ENCODE measurements around the gene OSBPL6. TPM values are rescaled to one million over a fixed set of nuclear protein-coding genes. Genes with fewer than 3 reads are reported as not detected.

Gene OSBPL6
- total RNA-seq, 1 experiment from 2014 or later: 4.6 TPM

- Histone ChIP-seq H2BK20ac (ENCODE audit: low read depth, low read length, poor library complexity, severe bottlenecking) (no peak overlapping the region), H2BK5ac (ENCODE audit: insufficient read length, low read length) (no peak overlapping the region), H4K8ac (replicated peaks; ENCODE audit: insufficient read length, low read depth, low read length) (no peak overlapping the region), H4K91ac (ENCODE audit: insufficient read length, low read depth, low read length) (no peak overlapping the region), H3K23me2 (ENCODE audit: insufficient read length, low read depth, low read length, poor library complexity, severe bottlenecking) (no peaks in the 10 kb centered on the region), H4K5ac (ENCODE audit: insufficient read length, low read depth, low read length) (no peak overlapping the region), H2BK12ac (ENCODE audit: insufficient read length, low read depth, low read length) (no peak overlapping the region), H3K9me3 (ENCODE audit: control insufficient read depth, low read depth, low read length) (no peaks in the 10 kb centered on the region), H3K23ac (ENCODE audit: insufficient read length, low read depth, low read length) (no peak overlapping the region), H2AK5ac (ENCODE audit: insufficient read length, low read length) (no peak overlapping the region), H3K79me1 (ENCODE audit: insufficient read depth, low read depth, low read length, poor library complexity, severe bottlenecking) (no peaks in the 10 kb centered on the region), H2AFZ (ENCODE audit: low read length) (no peak overlapping the region), H3T11ph (ENCODE audit: low read length) (no peak overlapping the region), H3K4me1 (ENCODE audit: insufficient read depth, low read length) (no peaks in the 10 kb centered on the region), H3K9ac (ENCODE audit: extremely low read depth, insufficient read length, low read length) (no peak overlapping the region), H3K27ac (ENCODE audit: insufficient read length, low read depth, low read length) (no peak overlapping the region), H3K4ac (ENCODE audit: low read depth, low read length) (no peak overlapping the region), H3K27me3 (ENCODE audit: insufficient read depth, low read length) (no peaks in the 10 kb centered on the region), H3K14ac (ENCODE audit: insufficient read depth, low read length) (no peak overlapping the region), H3K56ac (ENCODE audit: insufficient read length, low read depth, low read length) (no peak overlapping the region), H4K20me1 (ENCODE audit: control insufficient read depth, insufficient read depth, insufficient read length) (no peaks in the 10 kb centered on the region), H3K79me2 (ENCODE audit: insufficient read depth, low read length) (no peaks in the 10 kb centered on the region), H2BK120ac (ENCODE audit: low read depth, low read length, poor library complexity, severe bottlenecking) (no peak overlapping the region), H3K4me2 (ENCODE audit: insufficient read depth, insufficient read length, low read length) (no peak overlapping the region), H3K18ac (ENCODE audit: insufficient read length, low read depth, low read length) (no peak overlapping the region), H2BK15ac (ENCODE audit: low read depth, low read length) (no peak overlapping the region)
- DNase-seq: no peak
- Mint-ChIP-seq H3K36me3 (ENCODE audit: insufficient read depth in 1 of 3, low read depth in 3 of 3) (no peaks in the 10 kb centered on the region), H3K27me3 (ENCODE audit: low read depth) (no peaks in the 10 kb centered on the region), H3K27ac (no peak overlapping the region), H3K4me1 (peaks cover 0 to 2% of the 10 kb centered on the region in 2 experiments; a peak in 1 of 4 replicates), H3K4me3 (no peak overlapping the region), H3K9me3 (no peaks in the 10 kb centered on the region)
- WGBS (ENCODE audit: extremely low coverage, insufficient read length, low lambda C conversion rate): no CpG with 5 or more reads among the region's 1 CpG
- no peak for TF ChIP-seq CTCF (conservative IDR thresholded peaks at IDR 0.05)
Measured at GRCh38 chr2:178163911-178164310, 30.4 kb upstream of the OSBPL6 start.

Data from H9 (cell line).